Smooth muscle cell (in vitro differentiated cells): ENCODE measurements around the gene PLEKHA8. TPM values are rescaled to one million over a fixed set of nuclear protein-coding genes. Genes with fewer than 3 reads are reported as not detected.
"Not testable (repeated sequence)": the region's sequence is repeated elsewhere in the genome, so short reads cannot be mapped to it uniquely, and the experiment has no call there.

Source experiments
- DNase-seq: peaks from one replicate; lab custom pipeline; 2025; ENCODE audit not compliant: unreplicated experiment; lab: John Stamatoyannopoulos, UW
- H2AFZ ChIP-seq: fragments of 200-600 bp; sonication (generic); 2 replicates; pipeline ENCODE4 v1.6.0; 2016; ENCODE audit warnings: antibody characterized with exemption, low read depth, mild to moderate bottlenecking
- H3F3A ChIP-seq: fragments of 200-600 bp; sonication (generic); 2 replicates; pipeline ENCODE4 v1.6.0; 2017; ENCODE audit warnings: antibody characterized with exemption, low read depth
- H3K27ac ChIP-seq: fragments of 200-600 bp; sonication (generic); 2 replicates; pipeline ENCODE4 v1.5.1; 2016; ENCODE audit warnings: low read depth, mild to moderate bottlenecking
- H3K27me3 ChIP-seq: fragments of 200-600 bp; sonication (generic); 2 replicates; pipeline ENCODE4 v1.6.1; 2016; ENCODE audit warnings: low read depth, mild to moderate bottlenecking
- H3K36me3 ChIP-seq: fragments of 200-600 bp; sonication (generic); 2 replicates; pipeline ENCODE4 v1.5.1; 2016; ENCODE audit warnings: low read depth
- H3K4me1 ChIP-seq: fragments of 200-600 bp; sonication (generic); 2 replicates; pipeline ENCODE4 v1.5.1; 2016; ENCODE audit warnings: low read depth
- H3K4me2 ChIP-seq: fragments of 200-600 bp; sonication (generic); 2 replicates; pipeline ENCODE4 v1.6.0; 2016; ENCODE audit warnings: mild to moderate bottlenecking
- H3K4me3 ChIP-seq: fragments of 200-600 bp; sonication (generic); 2 replicates; pipeline ENCODE4 v1.5.1; 2016; ENCODE audit warnings: mild to moderate bottlenecking
- H3K79me2 ChIP-seq: fragments of 200-600 bp; sonication (generic); 2 replicates; pipeline ENCODE4 v1.6.0; 2016; ENCODE audit warnings: low read depth, mild to moderate bottlenecking
- H3K9ac ChIP-seq: fragments of 200-600 bp; sonication (generic); 2 replicates; pipeline ENCODE4 v1.6.0; 2016; ENCODE audit warnings: low read depth
- H3K9me3 ChIP-seq: fragments of 200-600 bp; sonication (generic); replicated peaks from 2 replicates; pipeline ENCODE4 v1.5.1; 2016; ENCODE audit warnings: low read depth
- H4K20me1 ChIP-seq: fragments of 200-600 bp; sonication (generic); 2 replicates; pipeline ENCODE4 v1.6.0; 2016; ENCODE audit warnings: low read depth
- CTCF ChIP-seq: fragments of 200-600 bp; sonication (generic); IDR thresholded peaks from 2 replicates; pipeline ENCODE4 v1.5.1; 2017; ENCODE audit warnings: borderline replicate concordance, mild to moderate bottlenecking, antibody characterized with exemption; ENCODE audit not compliant: insufficient read depth, poor library complexity, severe bottlenecking
- WGBS: methylation state at CpG from one replicate; pipeline ENCODE4 v1.1.7; 2016; ENCODE audit warnings: low lambda C conversion rate; 5-methylcytosine and 5-hydroxymethylcytosine counted together
- polyA plus RNA-seq: library from polyadenylated mRNA; unstranded; fragments of >200 nt; fragmentation: Nextera tagmentation; extraction: Ambion mirVana; gene quantifications from 2 replicates; pipeline ENCODE4 v1.2.1, GENCODE V29; 2016
- total RNA-seq: library from RNA; depleted of rRNA; stranded (reverse); fragments of >200 nt; gene quantifications from 2 replicates; pipeline ENCODE4 v1.2.3, GENCODE V29; 2014

Gene PLEKHA8
- total and polyA plus RNA-seq, 2 experiments from 2014 or later: 10.0 to 20.4 TPM

- Histone ChIP-seq H3K4me3 (no peak overlapping the region), H3K27me3 (no peaks in the 10 kb centered on the region), H3K4me2 (no peak overlapping the region), H2AFZ (no peak overlapping the region), H3K27ac (no peak overlapping the region), H3F3A (peaks cover 5% of the 10 kb centered on the region), H3K9ac (no peak overlapping the region), H3K4me1 (no peaks in the 10 kb centered on the region), H4K20me1 (no peaks in the 10 kb centered on the region), H3K9me3 (no peaks in the 10 kb centered on the region), H3K79me2 (no peaks in the 10 kb centered on the region), H3K36me3 (peaks cover 20% of the 10 kb centered on the region)
- TF ChIP-seq CTCF: no peak
- DNase-seq: no peak
Measured at GRCh38 chr7:30057741-30058140, 29.5 kb downstream of the PLEKHA8 start.

- peak; percentile 32 for TF ChIP-seq CTCF
- not testable (repeated sequence) for H3K4me1 ChIP-seq, H3K79me2 ChIP-seq, H3K27me3 ChIP-seq, H2AFZ ChIP-seq, H3K4me2 ChIP-seq, DNase-seq, H3K27ac ChIP-seq, H3F3A ChIP-seq, H3K4me3 ChIP-seq, H3K9me3 ChIP-seq, H3K9ac ChIP-seq
- Histone ChIP-seq H3K36me3 (peaks cover 18% of the 10 kb centered on the region), H4K20me1 (peaks cover 13% of the 10 kb centered on the region)
- WGBS: 45% methylated on average over 3 of the region's 3 CpGs
Measured at GRCh38 chr7:30061786-30062185, 33.6 kb downstream of the PLEKHA8 start.

GRCh38 chr7:30062587-30062986 lies 34.4 kb downstream of the PLEKHA8 start:
- Histone ChIP-seq H2AFZ (no peak overlapping the region), H4K20me1 (peaks cover 19% of the 10 kb centered on the region), H3K79me2 (no peaks in the 10 kb centered on the region), H3K36me3 (peaks cover 13% of the 10 kb centered on the region), H3K27ac (no peak overlapping the region), H3F3A (peaks cover 5% of the 10 kb centered on the region), H3K9me3 (no peaks in the 10 kb centered on the region), H3K4me2 (no peak overlapping the region), H3K4me3 (no peak overlapping the region), H3K27me3 (no peaks in the 10 kb centered on the region), H3K9ac (no peak overlapping the region), H3K4me1 (no peaks in the 10 kb centered on the region)
- DNase-seq: no peak
- WGBS: 64% methylated on average over 1 of the region's 1 CpG
- TF ChIP-seq CTCF: peak; percentile 64

- Histone ChIP-seq H3K4me2 (no peak overlapping the region), H3K36me3 (peaks cover 9% of the 10 kb centered on the region), H3K9ac (no peak overlapping the region), H3K4me3 (no peak overlapping the region), H3K27ac (no peak overlapping the region), H3K9me3 (no peaks in the 10 kb centered on the region), H4K20me1 (peaks cover 40% of the 10 kb centered on the region), H2AFZ (no peak overlapping the region), H3F3A (peaks cover 2% of the 10 kb centered on the region), H3K27me3 (no peaks in the 10 kb centered on the region), H3K79me2 (no peaks in the 10 kb centered on the region), H3K4me1 (no peaks in the 10 kb centered on the region)
- 76% methylated on average over 3 of the region's 3 CpGs for WGBS
- DNase-seq: no peak
- TF ChIP-seq CTCF: no peak
Measured at GRCh38 chr7:30065746-30066145, 37.5 kb downstream of the PLEKHA8 start.
